Astrocyte (in vitro differentiated cells and primary cell): ENCODE results near the gene ARID4B. TPM values are rescaled to one million over a fixed set of nuclear protein-coding genes. Genes with fewer than 3 reads are reported as not detected.
"Not testable (repeated sequence)": the region's sequence is repeated elsewhere in the genome, so short reads cannot be mapped to it uniquely, and the experiment has no call there.

Experiments used
- DNase-seq: peaks from one replicate; pipeline ENCODE4 v3.0.0-alpha.2; 2010; ENCODE audit warnings: low read depth
- FAIRE-seq: peaks from 2 replicates; lab custom pipeline; 2011; peaks lifted over from hg19 to GRCh38; lab: Jason Lieb, UNC
- H2AFZ ChIP-seq: 2 replicates; pipeline ENCODE4 v1.6.0; 2012; ENCODE audit warnings: low read depth, low read length, inconsistent platforms
- H3K27ac ChIP-seq: 2 replicates; pipeline ENCODE4 v1.5.1; 2011; ENCODE audit warnings: low read depth, low read length, inconsistent platforms
- H3K27me3 ChIP-seq: 2 replicates; pipeline ENCODE4 v1.6.0; 2011; ENCODE audit warnings: low read length, inconsistent platforms; ENCODE audit not compliant: insufficient read depth
- H3K36me3 ChIP-seq: 2 replicates; pipeline ENCODE4 v1.5.1; 2011; ENCODE audit warnings: low read length, inconsistent platforms; ENCODE audit not compliant: insufficient read depth
- H3K4me1 ChIP-seq: 2 replicates; pipeline ENCODE4 v1.5.1; 2011; ENCODE audit warnings: low read length, inconsistent platforms; ENCODE audit not compliant: insufficient read depth
- H3K4me2 ChIP-seq: 2 replicates; pipeline ENCODE4 v1.6.0; 2012; ENCODE audit warnings: low read length, inconsistent platforms
- H3K4me3 ChIP-seq: 2 replicates; pipeline ENCODE4 v1.5.1; 2011; ENCODE audit warnings: low read depth, mild to moderate bottlenecking, low read length, inconsistent platforms; ENCODE audit not compliant: insufficient read depth
- H3K79me2 ChIP-seq: 2 replicates; pipeline ENCODE4 v1.6.0; 2012; ENCODE audit warnings: mild to moderate bottlenecking, low read length, inconsistent platforms; ENCODE audit not compliant: insufficient read depth
- H3K9ac ChIP-seq: 2 replicates; pipeline ENCODE4 v1.6.0; 2012; ENCODE audit warnings: mild to moderate bottlenecking, low read length, inconsistent platforms
- H3K9me3 ChIP-seq: 2 replicates; pipeline ENCODE4 v1.5.1; 2012; ENCODE audit warnings: low read depth, mild to moderate bottlenecking, low read length, inconsistent platforms; ENCODE audit not compliant: insufficient read depth
- H4K20me1 ChIP-seq: 2 replicates; pipeline ENCODE4 v1.6.0; 2012; ENCODE audit warnings: low read length, inconsistent platforms; ENCODE audit not compliant: insufficient read depth
- H3K27ac Mint-ChIP-seq: one replicate; pipeline ENCODE4 v1.8.0; 2021; ENCODE audit warnings: mild to moderate bottlenecking, mixed read lengths; ENCODE audit not compliant: unreplicated experiment
- H3K27me3 Mint-ChIP-seq: one replicate; pipeline ENCODE4 v1.8.0; 2021; ENCODE audit warnings: low read depth, mixed read lengths; ENCODE audit not compliant: unreplicated experiment
- H3K36me3 Mint-ChIP-seq: one replicate; pipeline ENCODE4 v1.8.0; 2021; ENCODE audit warnings: low read depth, mixed read lengths; ENCODE audit not compliant: unreplicated experiment
- H3K4me1 Mint-ChIP-seq: one replicate; pipeline ENCODE4 v1.8.0; 2021; ENCODE audit warnings: low read depth, mixed read lengths; ENCODE audit not compliant: unreplicated experiment
- H3K4me3 Mint-ChIP-seq: one replicate; pipeline ENCODE4 v1.8.0; 2021; ENCODE audit warnings: mild to moderate bottlenecking, moderate library complexity, mixed read lengths; ENCODE audit not compliant: unreplicated experiment
- H3K9me3 Mint-ChIP-seq: one replicate; pipeline ENCODE4 v1.8.0; 2021; ENCODE audit warnings: mild to moderate bottlenecking, mixed read lengths; ENCODE audit not compliant: unreplicated experiment
- EZH2 ChIP-seq: IDR thresholded peaks from 2 replicates; pipeline ENCODE4 v1.6.1; 2012; ENCODE audit warnings: mild to moderate bottlenecking, low read length, inconsistent platforms; ENCODE audit not compliant: insufficient read depth
- total RNA-seq: library from RNA; stranded (reverse); gene quantifications from 2 replicates; pipeline ENCODE4 v1.2.1, GENCODE V29; 2021
- TF ChIP-seq, protein P1 (sequence below): IDR thresholded peaks from 2 replicates; pipeline ENCODE4 v1.5.1; 2011; ENCODE audit warnings: low read depth, mild to moderate bottlenecking, inconsistent platforms, low read length, moderate library complexity; ENCODE audit not compliant: insufficient read depth

ARID4B gene
- total RNA-seq, 1 donor from 2014 or later = 38.6 TPM

DNA sequence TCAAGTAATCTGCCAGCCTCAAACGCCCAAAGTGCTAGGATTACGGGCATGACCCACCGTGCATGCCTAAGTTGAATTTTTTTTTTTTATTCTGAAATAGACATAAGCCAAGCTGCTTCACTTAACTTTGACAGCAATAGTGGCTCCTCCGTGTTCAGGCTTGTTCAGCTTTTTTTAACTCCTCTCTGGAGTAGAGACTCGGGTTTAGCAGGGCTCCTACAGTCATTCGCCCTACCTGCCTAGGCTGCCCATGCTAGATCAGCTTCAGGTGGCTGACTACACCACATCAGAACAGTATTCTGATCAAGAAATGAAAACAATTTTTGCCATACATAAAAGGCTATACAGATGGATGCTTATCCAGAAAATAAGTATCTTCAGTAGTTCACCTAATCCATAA lies 14.7 kb downstream of the ARID4B start:
- Histone ChIP-seq H3K27ac (no peak overlapping the region), H3K79me2 (peaks cover 83% of the 10 kb centered on the region), H3K9me3 (no peaks in the 10 kb centered on the region), H3K4me3 (no peak overlapping the region), H3K27me3 (no peaks in the 10 kb centered on the region), H2AFZ (no peak overlapping the region), H3K4me2 (no peak overlapping the region), H3K4me1 (no peaks in the 10 kb centered on the region), H4K20me1 (peaks cover 75% of the 10 kb centered on the region), H3K9ac (no peak overlapping the region), H3K36me3 (no peaks in the 10 kb centered on the region)
- H3K27me3 Mint-ChIP-seq = no peaks in the 10 kb centered on the region
- TF ChIP-seq, protein P1, sequence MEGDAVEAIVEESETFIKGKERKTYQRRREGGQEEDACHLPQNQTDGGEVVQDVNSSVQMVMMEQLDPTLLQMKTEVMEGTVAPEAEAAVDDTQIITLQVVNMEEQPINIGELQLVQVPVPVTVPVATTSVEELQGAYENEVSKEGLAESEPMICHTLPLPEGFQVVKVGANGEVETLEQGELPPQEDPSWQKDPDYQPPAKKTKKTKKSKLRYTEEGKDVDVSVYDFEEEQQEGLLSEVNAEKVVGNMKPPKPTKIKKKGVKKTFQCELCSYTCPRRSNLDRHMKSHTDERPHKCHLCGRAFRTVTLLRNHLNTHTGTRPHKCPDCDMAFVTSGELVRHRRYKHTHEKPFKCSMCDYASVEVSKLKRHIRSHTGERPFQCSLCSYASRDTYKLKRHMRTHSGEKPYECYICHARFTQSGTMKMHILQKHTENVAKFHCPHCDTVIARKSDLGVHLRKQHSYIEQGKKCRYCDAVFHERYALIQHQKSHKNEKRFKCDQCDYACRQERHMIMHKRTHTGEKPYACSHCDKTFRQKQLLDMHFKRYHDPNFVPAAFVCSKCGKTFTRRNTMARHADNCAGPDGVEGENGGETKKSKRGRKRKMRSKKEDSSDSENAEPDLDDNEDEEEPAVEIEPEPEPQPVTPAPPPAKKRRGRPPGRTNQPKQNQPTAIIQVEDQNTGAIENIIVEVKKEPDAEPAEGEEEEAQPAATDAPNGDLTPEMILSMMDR = no peak
- TF ChIP-seq EZH2 = no peak
- peaks cover 1% of the 10 kb centered on the region for H3K36me3 Mint-ChIP-seq
- FAIRE-seq = no peak
- no peak overlapping the region for H3K27ac Mint-ChIP-seq
- H3K9me3 Mint-ChIP-seq = no peaks in the 10 kb centered on the region
- H3K4me3 Mint-ChIP-seq = no peak overlapping the region
- no peak for DNase-seq
- H3K4me1 Mint-ChIP-seq = peaks cover 17% of the 10 kb centered on the region

DNA sequence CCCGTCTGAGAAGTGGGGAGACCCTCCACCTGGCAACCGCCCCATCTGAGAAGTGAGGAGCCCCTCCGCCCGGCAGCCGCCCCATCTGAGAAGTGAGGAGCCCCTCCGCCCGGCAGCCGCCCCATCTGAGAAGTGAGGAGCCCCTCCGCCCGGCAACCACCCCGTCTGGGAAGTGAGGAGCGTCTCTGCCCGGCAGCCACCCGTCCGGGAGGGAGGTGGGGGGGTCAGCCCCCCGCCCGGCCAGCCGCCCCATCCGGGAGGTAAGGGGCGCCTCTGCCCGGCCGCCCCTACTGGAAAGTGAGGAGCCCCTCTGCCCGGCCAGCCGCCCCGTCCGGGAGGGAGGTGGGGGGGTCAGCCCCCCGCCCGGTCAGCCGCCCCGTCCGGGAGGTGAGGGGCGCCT lies 18.8 kb downstream of the ARID4B start:
- H3K4me3 Mint-ChIP-seq, H3K4me2 ChIP-seq, H3K9ac ChIP-seq, H3K27me3 Mint-ChIP-seq, FAIRE-seq, H3K9me3 ChIP-seq, H3K36me3 ChIP-seq, H3K9me3 Mint-ChIP-seq, H3K27ac ChIP-seq, DNase-seq, H3K27me3 ChIP-seq, H3K36me3 Mint-ChIP-seq, H2AFZ ChIP-seq, H3K27ac Mint-ChIP-seq, H3K4me3 ChIP-seq, H3K4me1 ChIP-seq: not testable (repeated sequence)
- Histone ChIP-seq H4K20me1 (peaks cover 79% of the 10 kb centered on the region), H3K79me2 (peaks cover 83% of the 10 kb centered on the region)
- H3K4me1 Mint-ChIP-seq = peaks cover 16% of the 10 kb centered on the region

DNA sequence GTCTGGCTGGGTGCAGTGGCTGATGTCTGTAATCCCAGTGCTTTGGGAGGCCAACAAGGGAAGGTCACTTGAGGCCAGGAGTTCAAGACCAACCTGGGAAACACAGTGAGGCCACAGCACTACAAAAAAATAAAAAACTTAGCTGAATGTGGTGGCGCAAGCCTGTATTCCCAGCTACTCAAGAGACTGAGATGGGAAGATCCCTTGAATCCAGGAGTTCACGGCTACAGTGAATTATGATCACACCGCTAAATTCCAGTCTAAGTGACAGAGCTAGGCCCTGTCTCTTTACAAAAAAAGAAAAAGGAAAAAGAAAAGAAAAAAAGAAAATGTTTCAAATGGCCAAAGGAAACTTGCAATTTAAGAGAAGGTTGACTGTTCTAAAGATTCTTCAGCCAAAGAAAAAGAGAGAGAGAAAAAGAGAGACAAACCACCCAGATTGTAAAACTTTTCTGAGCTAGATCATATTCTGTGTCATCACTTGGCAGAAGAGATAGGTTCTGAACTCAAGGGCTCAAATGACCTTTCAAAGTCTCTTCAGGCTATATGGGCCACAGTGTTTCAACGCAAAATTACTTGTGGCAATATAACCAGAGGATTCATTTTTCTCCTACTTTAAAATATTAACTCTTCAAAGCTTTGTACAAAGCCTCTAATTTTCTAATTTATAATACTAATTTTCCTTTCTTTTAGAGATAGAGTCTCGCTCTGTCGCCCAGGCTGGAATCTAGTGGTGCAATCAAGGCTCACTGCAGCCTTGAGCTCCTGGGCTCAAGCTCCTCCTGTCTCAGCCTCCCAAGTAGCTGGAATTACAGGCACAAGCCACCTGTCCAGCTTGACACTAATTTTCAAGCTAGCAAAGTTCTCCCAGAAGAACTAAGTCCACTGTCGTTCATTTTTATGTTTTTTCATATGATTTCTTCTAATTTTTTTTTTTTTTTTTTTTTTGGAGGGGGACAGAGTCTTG lies 20.5 kb downstream of the ARID4B start:
- Histone ChIP-seq H3K27ac (no peak overlapping the region), H3K4me1 (no peaks in the 10 kb centered on the region), H3K36me3 (no peaks in the 10 kb centered on the region), H3K4me2 (no peak overlapping the region), H3K9ac (no peak overlapping the region), H3K27me3 (no peaks in the 10 kb centered on the region), H3K9me3 (no peaks in the 10 kb centered on the region), H3K79me2 (peaks cover 83% of the 10 kb centered on the region), H3K4me3 (no peak overlapping the region), H4K20me1 (peaks cover 78% of the 10 kb centered on the region), H2AFZ (no peak overlapping the region)
- no peaks in the 10 kb centered on the region for H3K27me3 Mint-ChIP-seq
- DNase-seq = no peak
- peaks cover 6% of the 10 kb centered on the region for H3K36me3 Mint-ChIP-seq
- H3K4me1 Mint-ChIP-seq = peaks cover 6% of the 10 kb centered on the region
- no peak overlapping the region for H3K4me3 Mint-ChIP-seq
- H3K27ac Mint-ChIP-seq = no peak overlapping the region
- FAIRE-seq = no peak
- H3K9me3 Mint-ChIP-seq = no peaks in the 10 kb centered on the region
- TF ChIP-seq, protein P1 = no peak
- TF ChIP-seq EZH2 = no peak
